Measurements from ENCODE around the gene HSF4.
A peak's percentile ranks its signal among the peaks of the same experiment; 100 is the strongest.

HSF4 gene

DNA sequence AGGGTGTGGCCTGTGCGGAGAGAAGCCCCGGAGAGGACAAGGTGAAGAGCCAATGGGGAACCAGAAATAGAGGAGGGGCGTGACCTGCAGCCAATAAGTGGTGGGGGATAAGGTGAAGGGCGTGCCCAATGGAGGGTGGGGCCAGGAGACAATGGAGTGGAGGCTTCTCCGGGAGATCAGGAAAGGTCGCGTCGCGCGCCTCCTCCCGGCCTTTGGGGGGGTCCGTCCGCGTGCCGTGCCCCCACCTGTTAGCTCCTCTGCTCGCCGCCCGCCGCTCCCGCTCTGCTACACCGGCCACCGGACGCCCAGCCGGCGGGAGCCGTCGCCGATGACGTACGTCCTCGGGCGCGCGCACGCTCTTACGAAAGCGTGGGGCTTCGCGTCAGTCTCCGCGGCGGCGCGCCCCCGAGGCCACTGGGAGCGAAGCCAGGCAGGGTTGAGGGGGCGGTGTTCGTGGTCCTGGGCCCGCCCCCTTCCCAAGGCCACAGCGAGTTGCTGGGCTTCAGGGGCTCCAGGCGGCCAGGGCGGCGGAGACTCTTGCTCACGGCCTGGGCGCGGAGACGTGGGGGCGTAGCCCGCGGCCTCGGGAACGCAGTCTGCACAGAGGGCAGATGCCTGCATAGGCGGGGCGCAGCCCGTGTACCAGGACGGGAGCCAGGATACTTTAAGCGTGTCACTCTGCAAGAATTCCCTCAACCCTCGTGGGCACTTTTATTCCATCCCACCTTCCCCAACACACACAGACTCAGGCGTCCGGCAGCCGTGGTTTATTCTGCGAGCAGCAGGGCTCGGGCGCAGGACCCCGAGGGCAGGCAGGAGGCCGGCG lies 19.3 kb downstream of the HSF4 start, which contains the start of gene MATCAP1:
TSS of gene MATCAP1 (minus strand) at position 337 of the 826 bp plus-strand sequence. CDS start 3,353 bp downstream, outside the sequence.
- Histone ChIP-seq H3K36me3 (ENCODE audit: insufficient read depth, low read length) (peaks cover 10% of the 10 kb centered on the region), H3K9ac (ENCODE audit: low read depth, low read length) (peak within 1 kb of the TSS; percentile 90), H3K27me3 (ENCODE audit: control insufficient read depth, insufficient read depth, low read length) (no peaks in the 10 kb centered on the region), H3K4me3 (ENCODE audit: low read length) (peak within 1 kb of the TSS; percentile 86), H3K4me1 (ENCODE audit: control insufficient read depth, insufficient read depth, low read length) (peaks cover 59% of the 10 kb centered on the region), H3K4me2 (ENCODE audit: low read length) (peak within 1 kb of the TSS; percentile 83), H3K9me3 (replicated peaks; ENCODE audit: low read length) (no peaks in the 10 kb centered on the region)

DNA sequence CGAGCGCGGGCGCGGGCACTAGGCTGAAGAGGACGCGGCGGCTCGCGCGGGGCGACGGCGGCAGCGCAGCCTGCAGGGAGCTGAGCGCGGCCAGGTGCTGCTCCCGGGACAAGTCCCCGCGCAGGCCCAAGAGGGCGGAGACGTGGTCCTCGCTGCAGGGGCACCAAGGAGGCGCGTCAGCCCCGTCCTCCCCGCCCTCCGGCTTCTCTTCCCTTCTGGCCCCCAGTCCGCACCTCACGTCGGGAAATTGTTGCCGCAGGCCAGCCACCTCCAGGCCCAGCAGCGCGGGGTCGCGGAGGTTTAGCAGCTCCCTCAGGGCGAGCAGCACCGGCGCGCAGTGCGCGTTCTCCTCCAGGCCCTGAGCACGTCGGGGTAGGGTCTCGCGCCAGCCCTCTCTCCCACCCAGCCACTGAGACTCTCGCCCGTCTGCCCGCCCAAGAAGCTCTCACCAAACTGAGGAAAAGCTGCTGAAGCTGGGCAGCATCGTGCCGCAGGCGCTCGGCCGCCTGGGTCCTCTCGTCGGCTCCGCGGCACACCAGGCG lies 20.0 kb downstream of the HSF4 start:
- Histone ChIP-seq H3K9me3 (replicated peaks; ENCODE audit: low read length) (no peaks in the 10 kb centered on the region), H3K27me3 (ENCODE audit: control insufficient read depth, insufficient read depth, low read length) (no peaks in the 10 kb centered on the region), H3K36me3 (ENCODE audit: insufficient read depth, low read length) (peaks cover 8% of the 10 kb centered on the region), H3K4me1 (ENCODE audit: control insufficient read depth, insufficient read depth, low read length) (peaks cover 59% of the 10 kb centered on the region), H3K4me2 (ENCODE audit: low read length) (peak overlapping the region; percentile 83), H3K4me3 (ENCODE audit: low read length) (peak overlapping the region; percentile 86), H3K9ac (ENCODE audit: low read depth, low read length) (no peak overlapping the region)

GRCh38 chr16:67184995-67185650 lies 20.6 kb downstream of the HSF4 start:
- Histone ChIP-seq H3K36me3 (ENCODE audit: insufficient read depth, low read length) (peaks cover 3% of the 10 kb centered on the region), H3K4me3 (ENCODE audit: low read length) (peak overlapping the region; percentile 23), H3K4me1 (ENCODE audit: control insufficient read depth, insufficient read depth, low read length) (peaks cover 59% of the 10 kb centered on the region), H3K4me2 (ENCODE audit: low read length) (peak overlapping the region; percentile 83), H3K9me3 (replicated peaks; ENCODE audit: low read length) (no peaks in the 10 kb centered on the region), H3K27me3 (ENCODE audit: control insufficient read depth, insufficient read depth, low read length) (no peaks in the 10 kb centered on the region), H3K9ac (ENCODE audit: low read depth, low read length) (no peak overlapping the region)

- H3K9me3 ChIP-seq (replicated peaks; ENCODE audit: low read length) = no peaks in the 10 kb centered on the region
- peak overlapping the region; percentile 64 for H3K4me2 ChIP-seq (ENCODE audit: low read length)
- peaks cover 65% of the 10 kb centered on the region for H3K4me1 ChIP-seq (ENCODE audit: control insufficient read depth, insufficient read depth, low read length)
- H3K27me3 ChIP-seq (ENCODE audit: control insufficient read depth, insufficient read depth, low read length) = no peaks in the 10 kb centered on the region
- H3K4me3 ChIP-seq (ENCODE audit: low read length) = peak overlapping the region; percentile 23
- no peak overlapping the region for H3K9ac ChIP-seq (ENCODE audit: low read depth, low read length)
- H3K36me3 ChIP-seq (ENCODE audit: insufficient read depth, low read length) = peaks cover 3% of the 10 kb centered on the region
Measured at GRCh38 chr16:67185651-67186134, 21.1 kb downstream of the HSF4 start.

- H3K27me3 ChIP-seq (ENCODE audit: control insufficient read depth, insufficient read depth, low read length) = no peaks in the 10 kb centered on the region
- H3K36me3 ChIP-seq (ENCODE audit: insufficient read depth, low read length) = no peaks in the 10 kb centered on the region
- no peak overlapping the region for H3K4me3 ChIP-seq (ENCODE audit: low read length)
- H3K9me3 ChIP-seq (replicated peaks; ENCODE audit: low read length) = no peaks in the 10 kb centered on the region
- H3K4me1 ChIP-seq (ENCODE audit: control insufficient read depth, insufficient read depth, low read length) = peaks cover 61% of the 10 kb centered on the region
- H3K9ac ChIP-seq (ENCODE audit: low read depth, low read length) = no peak overlapping the region
- H3K4me2 ChIP-seq (ENCODE audit: low read length) = peak overlapping the region; percentile 70
Measured at GRCh38 chr16:67186550-67186950, 22.0 kb downstream of the HSF4 start.

DNA sequence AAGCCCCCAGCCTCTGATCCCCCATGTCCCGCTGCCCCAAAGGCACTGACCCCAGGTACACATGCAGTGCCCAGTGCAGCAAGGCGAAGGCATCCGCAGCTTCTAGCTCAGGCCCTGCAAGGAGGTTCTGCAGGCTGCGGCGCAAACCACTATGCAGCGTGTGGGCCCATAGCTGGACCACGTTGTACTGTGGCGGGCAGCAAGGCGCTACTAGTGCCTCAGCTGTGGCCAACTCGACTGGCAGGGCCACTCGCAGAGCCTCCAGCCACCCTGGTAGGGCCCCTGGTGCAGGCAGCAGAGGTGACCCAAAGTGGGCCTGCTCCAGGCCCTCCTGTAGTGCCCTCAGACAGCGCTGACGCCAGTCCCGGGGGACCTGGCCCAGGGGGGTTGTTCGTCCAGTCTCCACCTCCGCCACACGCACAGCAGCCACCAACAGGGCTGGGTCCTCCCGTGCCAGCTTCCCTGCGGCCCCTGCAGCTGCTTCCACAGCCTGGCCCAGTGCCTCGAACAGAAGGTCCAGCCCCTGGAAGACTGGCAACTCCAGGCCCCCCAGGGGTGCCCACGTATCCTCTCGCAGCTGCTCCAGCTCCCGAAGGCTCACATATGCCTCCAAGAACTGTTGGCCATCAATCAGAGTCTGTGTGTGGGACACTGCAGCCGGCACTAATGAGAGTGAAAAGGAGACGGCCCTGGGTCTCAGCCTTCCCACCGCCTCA lies 22.8 kb downstream of the HSF4 start:
- Histone ChIP-seq H3K4me1 (ENCODE audit: control insufficient read depth, insufficient read depth, low read length) (peaks cover 57% of the 10 kb centered on the region), H3K4me2 (ENCODE audit: low read length) (peak overlapping the region; percentile 70), H3K9me3 (replicated peaks; ENCODE audit: low read length) (no peaks in the 10 kb centered on the region), H3K4me3 (ENCODE audit: low read length) (no peak overlapping the region), H3K36me3 (ENCODE audit: insufficient read depth, low read length) (no peaks in the 10 kb centered on the region), H3K9ac (ENCODE audit: low read depth, low read length) (no peak overlapping the region), H3K27me3 (ENCODE audit: control insufficient read depth, insufficient read depth, low read length) (no peaks in the 10 kb centered on the region)

DNA sequence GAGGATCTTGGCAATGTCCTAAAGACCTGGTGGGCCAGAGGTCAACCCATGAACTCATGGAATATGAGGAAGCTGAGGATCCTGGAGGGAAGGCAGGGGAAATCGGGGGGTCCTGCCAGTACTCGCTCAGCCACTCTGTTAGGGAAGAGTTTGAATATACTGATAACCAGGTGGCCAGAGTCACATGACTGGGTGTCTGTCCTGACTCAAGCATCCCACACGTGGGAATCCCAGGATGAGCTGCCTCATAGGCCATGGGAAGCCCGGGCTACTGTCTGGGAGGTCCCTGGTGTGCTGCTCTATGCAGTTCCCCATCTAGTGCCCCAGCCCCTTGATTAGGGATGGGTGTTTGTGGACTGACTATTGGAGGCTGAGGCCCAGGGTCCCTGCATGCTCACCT lies 23.8 kb downstream of the HSF4 start:
- Histone ChIP-seq H3K4me3 (ENCODE audit: low read length) (no peak overlapping the region), H3K9ac (ENCODE audit: low read depth, low read length) (no peak overlapping the region), H3K4me1 (ENCODE audit: control insufficient read depth, insufficient read depth, low read length) (peaks cover 54% of the 10 kb centered on the region), H3K4me2 (ENCODE audit: low read length) (no peak overlapping the region), H3K36me3 (ENCODE audit: insufficient read depth, low read length) (peaks cover 4% of the 10 kb centered on the region), H3K9me3 (replicated peaks; ENCODE audit: low read length) (no peaks in the 10 kb centered on the region), H3K27me3 (ENCODE audit: control insufficient read depth, insufficient read depth, low read length) (no peaks in the 10 kb centered on the region)

GRCh38 chr16:67188798-67189197 lies 24.3 kb downstream of the HSF4 start:
- Histone ChIP-seq H3K4me1 (ENCODE audit: control insufficient read depth, insufficient read depth, low read length) (peaks cover 58% of the 10 kb centered on the region), H3K9ac (ENCODE audit: low read depth, low read length) (no peak overlapping the region), H3K4me2 (ENCODE audit: low read length) (no peak overlapping the region), H3K4me3 (ENCODE audit: low read length) (no peak overlapping the region), H3K9me3 (replicated peaks; ENCODE audit: low read length) (no peaks in the 10 kb centered on the region), H3K36me3 (ENCODE audit: insufficient read depth, low read length) (peaks cover 9% of the 10 kb centered on the region), H3K27me3 (ENCODE audit: control insufficient read depth, insufficient read depth, low read length) (no peaks in the 10 kb centered on the region)

DNA sequence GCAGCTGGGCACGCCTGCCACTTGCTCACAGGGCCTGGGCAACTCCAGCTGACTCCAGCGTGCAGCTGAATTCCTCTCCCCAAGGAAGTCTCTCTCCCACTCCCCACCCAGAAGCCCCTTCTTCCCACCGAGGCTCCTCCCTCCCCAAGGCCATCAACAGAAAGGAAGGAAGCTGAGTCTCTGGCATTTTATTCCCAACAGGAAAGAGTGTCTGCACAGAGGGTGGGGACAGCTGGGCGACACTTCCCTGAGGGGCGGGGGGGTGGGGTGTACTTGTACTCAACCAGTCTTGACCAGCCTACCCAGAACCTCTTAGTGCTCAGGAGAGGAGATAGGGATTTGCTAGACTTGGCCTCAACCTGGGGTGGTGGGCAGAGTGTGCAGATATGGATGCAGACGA lies 25.5 kb downstream of the HSF4 start, which contains the start of gene EXOC3L1:
TSS of gene EXOC3L1 (minus strand) at position 96 of the 400 bp plus-strand sequence. CDS start 460 bp downstream, outside the sequence.
- H3K36me3 ChIP-seq (ENCODE audit: insufficient read depth, low read length) = peaks cover 21% of the 10 kb centered on the region
- H3K9me3 ChIP-seq (replicated peaks; ENCODE audit: low read length) = no peaks in the 10 kb centered on the region
- H3K27me3 ChIP-seq (ENCODE audit: control insufficient read depth, insufficient read depth, low read length) = no peaks in the 10 kb centered on the region
- no peak within 1 kb of the TSS for H3K4me2 ChIP-seq (ENCODE audit: low read length)
- no peak within 1 kb of the TSS for H3K9ac ChIP-seq (ENCODE audit: low read depth, low read length)
- no peak within 1 kb of the TSS for H3K4me3 ChIP-seq (ENCODE audit: low read length)
- peaks cover 54% of the 10 kb centered on the region for H3K4me1 ChIP-seq (ENCODE audit: control insufficient read depth, insufficient read depth, low read length)

DNA sequence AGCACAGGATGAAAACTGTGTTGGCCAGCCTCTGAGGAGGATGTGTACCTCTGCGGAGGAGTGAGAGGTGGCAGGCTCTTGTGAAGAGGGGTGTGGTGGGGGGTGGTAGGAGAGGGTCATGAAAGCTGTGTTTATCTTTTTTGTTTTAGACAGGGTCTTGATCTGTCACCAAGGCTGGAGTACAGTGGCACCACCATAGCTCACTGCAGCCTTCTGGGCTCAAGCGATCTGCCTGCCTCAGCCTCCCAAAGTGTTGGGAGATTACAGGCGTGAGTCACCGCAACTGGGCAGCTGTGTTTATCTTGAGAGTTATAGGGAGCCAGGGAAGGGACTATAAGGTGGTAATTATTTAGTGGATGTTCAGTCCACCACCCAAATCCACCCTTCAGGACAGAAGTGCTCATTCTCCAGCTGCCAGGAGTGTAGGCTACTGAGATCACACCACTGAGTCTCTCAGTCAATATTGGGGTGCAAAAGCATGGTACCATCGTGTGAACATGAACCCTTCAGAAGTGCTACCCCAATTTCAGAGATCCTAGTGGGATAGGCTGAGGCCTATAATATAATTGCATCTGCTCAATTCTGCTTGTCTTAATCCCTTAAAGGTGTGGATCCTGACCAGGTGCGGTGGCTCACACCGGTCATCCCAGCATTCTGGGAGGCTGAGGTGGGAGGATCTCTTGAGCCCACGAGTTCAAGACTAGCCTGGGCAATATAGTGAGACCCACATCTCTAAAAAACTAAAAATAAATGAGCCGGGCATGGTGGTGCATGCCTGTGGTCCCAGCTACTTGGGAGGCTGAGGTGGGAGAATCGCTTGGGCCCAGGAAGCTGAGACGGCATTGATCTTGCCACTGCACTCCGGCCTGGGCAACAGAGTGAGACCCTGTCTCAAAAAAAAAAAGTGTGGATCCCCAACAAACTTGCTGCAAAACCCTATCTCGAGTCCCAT lies 26.2 kb downstream of the HSF4 start:
- no peaks in the 10 kb centered on the region for H3K27me3 ChIP-seq (ENCODE audit: control insufficient read depth, insufficient read depth, low read length)
- H3K36me3 ChIP-seq (ENCODE audit: insufficient read depth, low read length) = peaks cover 28% of the 10 kb centered on the region
- no peak overlapping the region for H3K4me2 ChIP-seq (ENCODE audit: low read length)
- H3K9me3 ChIP-seq (replicated peaks; ENCODE audit: low read length) = no peaks in the 10 kb centered on the region
- H3K4me3 ChIP-seq (ENCODE audit: low read length) = no peak overlapping the region
- no peak overlapping the region for H3K9ac ChIP-seq (ENCODE audit: low read depth, low read length)
- H3K4me1 ChIP-seq (ENCODE audit: control insufficient read depth, insufficient read depth, low read length) = peaks cover 48% of the 10 kb centered on the region

Measured in skeletal muscle satellite cell (primary cell).